ENCODE data around the gene DCK.

Gene DCK

DNA sequence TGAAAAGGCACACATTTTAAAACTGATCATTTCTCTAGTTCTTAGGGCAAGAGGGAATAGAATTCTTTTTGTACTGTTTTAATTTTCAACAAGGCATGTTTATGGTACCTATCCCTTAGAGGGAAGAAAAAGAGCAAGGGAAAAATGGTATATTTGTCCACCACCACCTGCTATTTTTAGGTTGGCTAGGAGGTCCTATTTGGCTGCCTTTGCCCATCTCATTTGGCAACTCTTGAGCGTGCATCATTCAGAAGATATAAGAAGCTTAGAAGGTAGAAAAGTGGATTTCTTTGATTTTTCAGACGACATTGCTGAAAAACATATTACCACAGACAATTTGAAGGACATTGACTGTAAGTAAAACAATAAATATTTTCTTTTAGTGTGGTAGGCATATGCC, 69.0 kb downstream of the DCK start:
- POLR2A ChIA-PET, result no interaction called here
- no peak for DNase-seq (ENCODE audit: extremely low spot score)
- CTCF ChIA-PET, result no interaction called here
- TF ChIP-seq L3MBTL2 (conservative IDR thresholded peaks at IDR 0.05) (no peak), LEF1 (IDR thresholded peaks at IDR 0.05; ENCODE audit: borderline replicate concordance) (no peak), ARNT (IDR thresholded peaks at IDR 0.05) (no peak), FOXK2 (IDR thresholded peaks at IDR 0.05) (no peak), FOXM1 (IDR thresholded peaks at IDR 0.05; ENCODE audit: borderline replicate concordance) (no peak), HDGF (IDR thresholded peaks at IDR 0.05; ENCODE audit: borderline replicate concordance) (no peak), ZNF384 (IDR thresholded peaks at IDR 0.05) (no peak), NFRKB (IDR thresholded peaks at IDR 0.05) (no peak), SUZ12 (IDR thresholded peaks at IDR 0.05) (no peak), ELF4 (IDR thresholded peaks at IDR 0.05) (no peak), TARDBP (IDR thresholded peaks at IDR 0.05) (no peak), CTBP1 (IDR thresholded peaks at IDR 0.05; ENCODE audit: borderline replicate concordance) (no peak), FOXA1 (IDR thresholded peaks at IDR 0.05) (no peak), SP1 (IDR thresholded peaks at IDR 0.05) (no peak), BHLHE40 (IDR thresholded peaks at IDR 0.05; ENCODE audit: borderline replicate concordance) (no peak)
- TF ChIP-seq, protein P1, sequence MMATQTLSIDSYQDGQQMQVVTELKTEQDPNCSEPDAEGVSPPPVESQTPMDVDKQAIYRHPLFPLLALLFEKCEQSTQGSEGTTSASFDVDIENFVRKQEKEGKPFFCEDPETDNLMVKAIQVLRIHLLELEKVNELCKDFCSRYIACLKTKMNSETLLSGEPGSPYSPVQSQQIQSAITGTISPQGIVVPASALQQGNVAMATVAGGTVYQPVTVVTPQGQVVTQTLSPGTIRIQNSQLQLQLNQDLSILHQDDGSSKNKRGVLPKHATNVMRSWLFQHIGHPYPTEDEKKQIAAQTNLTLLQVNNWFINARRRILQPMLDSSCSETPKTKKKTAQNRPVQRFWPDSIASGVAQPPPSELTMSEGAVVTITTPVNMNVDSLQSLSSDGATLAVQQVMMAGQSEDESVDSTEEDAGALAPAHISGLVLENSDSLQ (IDR thresholded peaks at IDR 0.05), result no peak

DNA sequence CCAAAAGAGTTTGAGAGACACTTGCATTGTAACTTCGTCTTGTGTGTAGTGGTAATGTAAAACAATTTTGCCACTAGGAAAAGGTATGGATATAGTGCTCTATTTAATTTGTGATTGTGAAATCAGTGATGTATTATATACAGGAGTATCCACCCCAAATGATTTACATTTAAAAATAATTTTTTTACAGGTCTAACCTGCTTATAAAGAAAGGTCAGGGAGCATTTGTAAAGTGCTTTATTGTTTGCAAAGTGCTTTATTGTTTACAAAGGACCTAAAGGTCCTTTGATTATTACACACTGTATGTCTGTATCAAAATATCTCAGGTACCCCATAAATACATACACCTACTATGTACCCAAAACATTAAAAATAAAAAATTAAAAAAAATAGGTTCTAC, 70.3 kb downstream of the DCK start:
- CTCF ChIA-PET, result no interaction called here
- no peak for TF ChIP-seq SUZ12 (IDR thresholded peaks at IDR 0.05)
- TF ChIP-seq L3MBTL2 (conservative IDR thresholded peaks at IDR 0.05), result no peak
- TF ChIP-seq FOXA1 (IDR thresholded peaks at IDR 0.05), result no peak
- TF ChIP-seq SP1 (IDR thresholded peaks at IDR 0.05), result no peak
- TF ChIP-seq FOXK2 (IDR thresholded peaks at IDR 0.05), result no peak
- no peak for TF ChIP-seq BHLHE40 (IDR thresholded peaks at IDR 0.05; ENCODE audit: borderline replicate concordance)
- TF ChIP-seq LEF1 (IDR thresholded peaks at IDR 0.05; ENCODE audit: borderline replicate concordance), result no peak
- TF ChIP-seq, protein P1 (IDR thresholded peaks at IDR 0.05), result no peak
- TF ChIP-seq FOXM1 (IDR thresholded peaks at IDR 0.05; ENCODE audit: borderline replicate concordance), result no peak
- no peak for TF ChIP-seq HDGF (IDR thresholded peaks at IDR 0.05; ENCODE audit: borderline replicate concordance)
- TF ChIP-seq CTBP1 (IDR thresholded peaks at IDR 0.05; ENCODE audit: borderline replicate concordance), result no peak
- no peak for TF ChIP-seq ZNF384 (IDR thresholded peaks at IDR 0.05)
- no peak for TF ChIP-seq ELF4 (IDR thresholded peaks at IDR 0.05)
- TF ChIP-seq ARNT (IDR thresholded peaks at IDR 0.05), result no peak
- POLR2A ChIA-PET, result no interaction called here
- DNase-seq (ENCODE audit: extremely low spot score), result no peak

DNA sequence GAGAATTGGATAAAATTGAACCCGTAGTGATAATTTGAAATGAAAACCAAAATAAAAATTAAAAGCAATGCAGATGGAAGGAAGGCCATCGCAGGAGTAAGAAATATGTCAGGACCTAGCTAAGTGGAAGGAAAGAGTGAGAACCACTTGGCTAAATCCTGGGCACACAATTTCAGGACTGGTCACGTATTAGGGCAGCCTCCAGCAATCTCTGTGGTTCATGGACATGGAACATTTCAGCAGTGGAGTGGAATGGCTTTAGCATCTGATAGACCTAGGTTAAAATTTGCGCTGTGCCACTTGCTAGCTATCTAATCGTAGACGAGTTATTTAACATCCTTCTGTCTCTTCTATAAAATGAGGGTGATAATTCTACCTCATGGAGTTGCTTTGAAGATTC, 71.1 kb downstream of the DCK start:
- DNase-seq (ENCODE audit: extremely low spot score), result no peak
- TF ChIP-seq HDGF (IDR thresholded peaks at IDR 0.05; ENCODE audit: borderline replicate concordance) (no peak), SUZ12 (IDR thresholded peaks at IDR 0.05) (no peak)
- ChIA-PET CTCF (no interaction called here), POLR2A (no interaction called here)

DNA sequence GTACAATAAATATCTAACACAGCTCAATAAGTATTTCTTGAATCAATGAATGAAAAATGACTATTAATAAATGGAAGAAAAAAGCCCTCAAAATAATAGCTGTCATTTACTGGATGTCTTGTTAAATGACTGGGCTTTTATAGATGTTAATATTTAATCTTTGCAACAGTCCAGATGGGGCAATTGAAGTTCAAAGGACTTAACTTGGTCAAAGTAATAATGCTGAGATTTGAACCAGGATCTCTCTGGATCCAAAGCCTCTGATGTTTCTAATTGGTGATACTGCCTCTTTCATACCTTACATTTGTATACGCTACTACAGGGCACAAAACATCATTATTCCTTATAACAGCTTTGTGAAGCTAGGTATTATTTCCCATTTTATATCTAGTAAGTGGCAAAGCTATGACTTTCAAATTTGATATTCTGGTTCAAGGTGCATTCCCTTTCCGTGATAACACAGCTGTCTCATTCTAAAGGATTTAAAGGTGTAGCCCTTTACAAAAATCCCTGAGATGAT, 72.6 kb downstream of the DCK start:
- ChIA-PET CTCF (interaction anchor here (1.0 kb wide), 1 partner anchor 15 kb away, joined by 4 read pairs; no protein-coding TSS in a partner anchor), POLR2A (no interaction called here)
- TF ChIP-seq HDGF (IDR thresholded peaks at IDR 0.05; ENCODE audit: borderline replicate concordance) (no peak), LEF1 (IDR thresholded peaks at IDR 0.05; ENCODE audit: borderline replicate concordance) (no peak), FOXA1 (IDR thresholded peaks at IDR 0.05) (no peak), BHLHE40 (IDR thresholded peaks at IDR 0.05; ENCODE audit: borderline replicate concordance) (no peak), NFRKB (IDR thresholded peaks at IDR 0.05) (no peak), FOXM1 (IDR thresholded peaks at IDR 0.05; ENCODE audit: borderline replicate concordance) (no peak), SUZ12 (IDR thresholded peaks at IDR 0.05) (no peak), ELF4 (IDR thresholded peaks at IDR 0.05) (no peak), L3MBTL2 (conservative IDR thresholded peaks at IDR 0.05) (no peak), FOXK2 (IDR thresholded peaks at IDR 0.05) (no peak), CTBP1 (IDR thresholded peaks at IDR 0.05; ENCODE audit: borderline replicate concordance) (no peak), TARDBP (IDR thresholded peaks at IDR 0.05) (no peak), SP1 (IDR thresholded peaks at IDR 0.05) (no peak), ZNF384 (IDR thresholded peaks at IDR 0.05) (no peak)
- DNase-seq (ENCODE audit: extremely low spot score), result no peak

DNA sequence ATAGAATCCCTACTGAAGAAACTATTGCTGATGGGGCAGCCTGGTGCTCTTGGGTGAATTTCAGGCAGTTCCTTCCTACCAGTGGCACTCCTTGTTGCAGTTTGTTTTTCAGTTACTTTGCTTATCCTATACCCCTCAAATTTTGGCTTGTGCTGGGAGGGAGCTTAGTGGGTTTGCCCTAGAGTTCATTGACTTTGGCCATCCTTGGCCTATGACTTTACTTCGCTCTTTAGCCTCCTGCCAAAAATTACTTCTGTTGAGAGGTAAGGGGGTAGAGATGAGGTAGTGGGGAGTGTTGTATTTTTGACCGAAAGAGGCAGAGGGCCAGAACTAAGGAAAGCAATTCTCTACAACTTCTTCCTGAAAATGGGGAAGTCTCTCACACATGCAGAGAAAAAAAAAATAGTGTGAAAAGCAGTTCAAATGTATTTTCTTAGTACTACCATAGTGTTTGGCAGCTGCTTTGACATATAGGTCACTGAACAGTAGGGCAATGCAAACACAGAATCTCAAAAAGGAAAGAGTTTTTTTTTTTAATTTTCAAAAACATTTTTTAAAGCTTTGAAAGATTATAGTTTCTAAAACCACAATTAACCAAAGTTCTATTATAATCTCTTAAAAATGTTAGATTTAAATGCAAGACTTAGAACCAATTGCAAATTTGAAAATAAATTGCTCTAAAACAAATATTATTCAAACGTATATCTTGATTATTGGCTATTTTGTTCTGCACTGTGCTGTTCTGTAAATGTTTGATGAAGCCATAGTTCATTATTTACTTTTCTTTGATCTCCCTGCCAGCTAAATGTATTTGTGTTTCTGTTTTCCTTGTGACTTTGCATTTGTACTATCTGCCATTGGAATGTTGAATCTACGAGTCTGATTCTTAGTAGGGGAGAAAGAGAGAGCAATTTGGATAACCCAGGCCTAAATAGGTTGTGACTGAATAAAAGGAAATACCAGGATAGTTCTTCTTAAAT, 73.6 kb downstream of the DCK start:
- DNase-seq (ENCODE audit: extremely low spot score), result no peak
- ChIA-PET POLR2A (no interaction called here), CTCF (interaction anchor here (1.0 kb wide), 1 partner anchor 14 kb away, joined by 4 read pairs; no protein-coding TSS in a partner anchor)
- TF ChIP-seq ARNT (IDR thresholded peaks at IDR 0.05) (no peak), BHLHE40 (IDR thresholded peaks at IDR 0.05; ENCODE audit: borderline replicate concordance) (no peak), FOXA1 (IDR thresholded peaks at IDR 0.05) (no peak), CTBP1 (IDR thresholded peaks at IDR 0.05; ENCODE audit: borderline replicate concordance) (no peak), FOXK2 (IDR thresholded peaks at IDR 0.05) (no peak), FOXM1 (IDR thresholded peaks at IDR 0.05; ENCODE audit: borderline replicate concordance) (no peak), HDGF (IDR thresholded peaks at IDR 0.05; ENCODE audit: borderline replicate concordance) (no peak), L3MBTL2 (conservative IDR thresholded peaks at IDR 0.05) (no peak), SUZ12 (IDR thresholded peaks at IDR 0.05) (no peak), LEF1 (IDR thresholded peaks at IDR 0.05; ENCODE audit: borderline replicate concordance) (no peak), TARDBP (IDR thresholded peaks at IDR 0.05) (no peak), SP1 (IDR thresholded peaks at IDR 0.05) (no peak), ELF4 (IDR thresholded peaks at IDR 0.05) (no peak), ZNF384 (IDR thresholded peaks at IDR 0.05) (no peak), NFRKB (IDR thresholded peaks at IDR 0.05) (no peak)
- TF ChIP-seq, protein P1 (IDR thresholded peaks at IDR 0.05), result no peak

Data from HEK293T (cell line).